Gastrocnemius medialis (tissue), 4 donors: Measurements from ENCODE around the gene NEDD4. TPM values are rescaled to one million over a fixed set of nuclear protein-coding genes. Genes with fewer than 3 reads are reported as not detected.

Source experiments
- ATAC-seq, 2 donors: fragments of 150-250 bp; one replicate each; pipeline ENCODE4 v1.9.1; 2016
- DNase-seq, 2 donors: peaks; one replicate each; pipeline ENCODE4 v3.0.0-alpha.2; 2019
- H3K27ac ChIP-seq, 4 donors: fragments of 200-600 bp; sonication (generic); 1 replicate in 1 of 4; 2 replicates in 3 of 4; pipeline ENCODE4 v1.5.1; 2016 to 2018; ENCODE audit warnings: mild to moderate bottlenecking in 2 of 4, moderate library complexity in 1 of 4
- H3K27me3 ChIP-seq, 3 donors: fragments of 200-600 bp; sonication (generic) in 2 of 3; 1 replicate in 1 of 3; 2 replicates in 2 of 3; pipeline versions ENCODE4 v1.5.1 to v1.6.0; 2016 to 2019; ENCODE audit warnings: mild to moderate bottlenecking in 1 of 3, moderate library complexity in 1 of 3
- H3K36me3 ChIP-seq, 2 donors: fragments of 200-600 bp; sonication (generic) in 1 of 2; one replicate each; pipeline ENCODE4 v1.5.1; 2017 to 2018
- H3K4me1 ChIP-seq, 2 donors: fragments of 200-600 bp; sonication (generic) in 1 of 2; one replicate each; pipeline ENCODE4 v1.5.1; 2016 to 2017; ENCODE audit warnings: mild to moderate bottlenecking in 2 of 2
- H3K4me3 ChIP-seq, 4 donors: fragments of 200-600 bp; sonication (generic) in 3 of 4; 1 replicate in 1 of 4; 2 replicates in 3 of 4; pipeline ENCODE4 v1.5.1; 2016 to 2019; ENCODE audit warnings: mild to moderate bottlenecking in 2 of 4
- H3K9me3 ChIP-seq, 3 donors: fragments of 200-600 bp; sonication (generic) in 2 of 3; 1 replicate in 1 of 3; 2 replicates in 2 of 3; pipeline ENCODE4 v1.5.1; 2016 to 2019
- POLR2A ChIP-seq, 2 donors: fragments of 450-650 bp; IDR thresholded peaks; one replicate each; pipeline ENCODE4 v1.6.1; 2017; ENCODE audit warnings: antibody characterized with exemption in 2 of 2, mild to moderate bottlenecking in 2 of 2, moderate library complexity in 2 of 2
- in situ Hi-C, 4 donors: fragments of 200-750 bp; cut with MboI; loops; one replicate each; pipeline versions ENCODE4 v1.15.0 to v1.8.0; 2017; ENCODE audit warnings: low sequenced_read_pairs in 4 of 4
- intact Hi-C: fragments of 100-400 bp; cut with DNase I; formaldehyde crosslinking; loops from one replicate; pipeline ENCODE4 v1.15.1; 2023; ENCODE audit warnings: low total_unique reads
- total RNA-seq, 4 donors: library from RNA; depleted of rRNA; stranded (reverse); fragments of >200 nt; gene quantifications; one replicate each; pipeline versions ENCODE4 v1.1.0 to v1.2.3, GENCODE V29; 2016
- TF ChIP-seq, protein P1 (sequence below), 5 experiments: fragments of 450-650 bp in 3 of 5; fragments of 200-600 bp in 2 of 5; sonication (generic) in 2 of 5; IDR thresholded peaks in 4 of 5; conservative IDR thresholded peaks in 1 of 5; 1 replicate in 4 of 5; 2 replicates in 1 of 5; pipeline ENCODE4 v1.5.1; 2016 to 2019; ENCODE audit warnings: antibody characterized with exemption in 5 of 5, mild to moderate bottlenecking in 3 of 5, moderate library complexity in 3 of 5

Gene NEDD4
- 100 to 1,000 TPM in 3 of 4 donors, 10 to 100 TPM in 1; 45.4 to 475 (median 205) TPM for total RNA-seq

DNA sequence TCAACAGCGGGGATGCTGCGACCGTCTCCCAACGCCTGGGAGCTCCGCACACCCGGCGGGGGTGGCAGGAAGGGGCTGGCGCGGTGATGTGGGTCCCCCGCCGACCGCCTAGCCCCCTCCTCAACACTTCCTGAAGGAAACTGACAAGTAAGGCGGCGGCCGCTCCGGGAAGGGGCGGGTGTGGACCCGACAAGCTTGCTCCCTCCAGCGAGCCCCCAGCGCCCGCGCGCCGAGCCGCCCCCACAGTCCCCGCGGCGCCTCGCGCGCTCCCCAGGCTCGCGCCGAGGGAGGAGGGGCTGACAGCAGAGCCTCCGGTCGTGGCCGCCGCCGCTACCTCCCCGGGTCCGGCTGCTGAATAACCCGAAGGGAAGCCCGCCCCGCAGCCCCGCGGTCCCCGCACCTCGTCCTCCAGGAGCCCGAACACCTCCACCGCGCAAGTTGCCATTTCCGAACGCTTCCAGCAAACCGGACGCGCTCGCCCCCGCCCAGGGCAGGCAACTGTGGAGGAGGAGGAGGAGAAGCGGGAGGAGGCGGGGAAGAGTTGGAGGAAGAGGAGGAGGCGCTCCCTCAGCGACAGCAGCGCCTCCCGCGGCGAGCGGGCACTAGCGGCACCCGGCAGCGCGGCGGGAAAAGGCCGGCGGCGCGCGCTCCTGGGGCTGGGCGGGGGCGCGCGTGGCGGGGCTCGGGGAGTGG is at the start of gene NEDD4:
Gene NEDD4, minus strand, starts transcription at position 502 of the 693 bp plus-strand sequence. Its CDS starts 57 bp downstream, at position 445.
- DNase-seq (peak; percentile 77 to 78), ATAC-seq (peak; percentile 98)
- Histone ChIP-seq H3K9me3 (no peaks in the 10 kb centered on the region), H3K4me1 (peaks cover 9% of the 10 kb centered on the region in 2 donors), H3K27me3 (no peaks in the 10 kb centered on the region), H3K36me3 (no peaks in the 10 kb centered on the region), H3K4me3 (peak within 1 kb of the TSS; percentile 80 to 99 (median 84)), H3K27ac (peak within 1 kb of the TSS; percentile 85 to 96 (median 88))
- in situ Hi-C loops, result loop anchor here in 1 of 4 donors (25.0 kb wide), 1 partner anchor 244 kb away; the partner anchor contains the start of gene RFX7
- TF ChIP-seq POLR2A (IDR thresholded peaks at IDR 0.05), result peak; percentile 50 to 62
- TF ChIP-seq, protein P1, sequence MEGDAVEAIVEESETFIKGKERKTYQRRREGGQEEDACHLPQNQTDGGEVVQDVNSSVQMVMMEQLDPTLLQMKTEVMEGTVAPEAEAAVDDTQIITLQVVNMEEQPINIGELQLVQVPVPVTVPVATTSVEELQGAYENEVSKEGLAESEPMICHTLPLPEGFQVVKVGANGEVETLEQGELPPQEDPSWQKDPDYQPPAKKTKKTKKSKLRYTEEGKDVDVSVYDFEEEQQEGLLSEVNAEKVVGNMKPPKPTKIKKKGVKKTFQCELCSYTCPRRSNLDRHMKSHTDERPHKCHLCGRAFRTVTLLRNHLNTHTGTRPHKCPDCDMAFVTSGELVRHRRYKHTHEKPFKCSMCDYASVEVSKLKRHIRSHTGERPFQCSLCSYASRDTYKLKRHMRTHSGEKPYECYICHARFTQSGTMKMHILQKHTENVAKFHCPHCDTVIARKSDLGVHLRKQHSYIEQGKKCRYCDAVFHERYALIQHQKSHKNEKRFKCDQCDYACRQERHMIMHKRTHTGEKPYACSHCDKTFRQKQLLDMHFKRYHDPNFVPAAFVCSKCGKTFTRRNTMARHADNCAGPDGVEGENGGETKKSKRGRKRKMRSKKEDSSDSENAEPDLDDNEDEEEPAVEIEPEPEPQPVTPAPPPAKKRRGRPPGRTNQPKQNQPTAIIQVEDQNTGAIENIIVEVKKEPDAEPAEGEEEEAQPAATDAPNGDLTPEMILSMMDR (IDR thresholded peaks at IDR 0.05 in 4 of 5, conservative IDR thresholded peaks at IDR 0.05 in 1 of 5), result peak in 3 of 5 experiments; percentile 41 to 75 (median 62)
- intact Hi-C loops, result loop anchor here (2.0 to 10.0 kb wide), 4 partner anchors 60 to 250 kb away; partner anchors contain the start of gene RFX7

DNA sequence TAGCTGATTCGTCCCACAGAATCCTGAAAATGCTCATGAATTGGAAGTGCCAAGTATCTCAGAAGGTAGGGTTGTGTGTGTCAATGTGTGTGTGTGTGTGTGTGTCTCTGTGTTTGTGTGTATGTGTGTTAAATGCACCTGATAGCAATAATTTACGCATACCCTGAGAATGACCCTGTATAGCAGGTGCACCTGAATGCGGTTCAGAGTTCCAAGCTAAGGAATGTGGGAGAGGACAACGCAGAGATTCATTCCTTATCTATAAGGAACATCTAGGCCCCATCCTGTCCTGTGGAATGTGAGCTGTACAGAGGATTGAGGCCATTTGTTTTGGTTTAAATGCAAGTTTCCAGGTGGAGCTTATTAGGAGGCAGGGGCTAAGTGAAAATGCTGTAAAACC is 49.1 kb upstream of the NEDD4 start:
- in situ Hi-C loops, result no loop called here
- Histone ChIP-seq H3K36me3 (no peaks in the 10 kb centered on the region), H3K4me1 (peaks cover 0 to 3% of the 10 kb centered on the region in 2 donors), H3K4me3 (no peak overlapping the region), H3K27me3 (no peaks in the 10 kb centered on the region), H3K9me3 (no peaks in the 10 kb centered on the region), H3K27ac (no peak overlapping the region)
- TF ChIP-seq POLR2A (IDR thresholded peaks at IDR 0.05), result no peak
- TF ChIP-seq, protein P1 (IDR thresholded peaks at IDR 0.05 in 4 of 5, conservative IDR thresholded peaks at IDR 0.05 in 1 of 5), result no peak
- ATAC-seq (no peak), DNase-seq (no peak)
- intact Hi-C loops, result no loop called here

DNA sequence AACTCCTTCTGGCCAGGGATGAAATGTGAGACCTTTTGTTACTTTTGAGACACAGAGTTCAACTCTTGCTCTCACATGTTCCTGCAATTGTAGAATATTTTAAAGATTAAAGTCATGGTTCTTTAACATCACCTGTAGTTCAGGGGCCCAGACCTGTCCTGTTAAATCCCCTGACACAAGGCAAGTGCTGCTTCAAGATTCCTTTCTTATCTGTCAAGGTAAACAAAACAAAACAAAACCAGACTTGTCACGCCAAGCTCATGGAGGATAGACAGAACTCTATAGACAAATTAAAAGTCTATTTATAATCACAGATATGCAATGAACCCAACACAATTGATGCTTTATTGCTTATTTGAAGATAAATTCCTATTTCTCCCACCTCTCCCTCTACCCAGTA is 48.6 kb upstream of the NEDD4 start:
- no peak overlapping the region for H3K27ac ChIP-seq
- H3K4me1 ChIP-seq, result peaks cover 0 to 3% of the 10 kb centered on the region in 2 donors
- in situ Hi-C loops (no loop called here), intact Hi-C loops (no loop called here)
- H3K9me3 ChIP-seq, result no peaks in the 10 kb centered on the region
- H3K4me3 ChIP-seq, result no peak overlapping the region
- ATAC-seq (no peak), DNase-seq (no peak)
- no peaks in the 10 kb centered on the region for H3K36me3 ChIP-seq
- no peak for TF ChIP-seq POLR2A (IDR thresholded peaks at IDR 0.05)
- TF ChIP-seq, protein P1 (IDR thresholded peaks at IDR 0.05 in 4 of 5, conservative IDR thresholded peaks at IDR 0.05 in 1 of 5), result no peak
- no peaks in the 10 kb centered on the region for H3K27me3 ChIP-seq

GRCh38 chr15:56040081-56041035 is 46.9 kb upstream of the NEDD4 start:
- no peaks in the 10 kb centered on the region for H3K9me3 ChIP-seq
- H3K4me3 ChIP-seq, result no peak overlapping the region
- intact Hi-C loops, result no loop called here
- H3K4me1 ChIP-seq, result peaks cover 0 to 3% of the 10 kb centered on the region in 2 donors
- in situ Hi-C loops, result no loop called here
- no peaks in the 10 kb centered on the region for H3K36me3 ChIP-seq
- peak; percentile 47 to 55 for DNase-seq
- peak; percentile 88 to 91 for ATAC-seq
- H3K27me3 ChIP-seq, result no peaks in the 10 kb centered on the region
- H3K27ac ChIP-seq, result peak overlapping the region in 3 of 4 donors; percentile 26 to 43 (median 41)
- no peak for TF ChIP-seq POLR2A (IDR thresholded peaks at IDR 0.05)
- TF ChIP-seq, protein P1 (IDR thresholded peaks at IDR 0.05 in 4 of 5, conservative IDR thresholded peaks at IDR 0.05 in 1 of 5), result no peak
